ENCODE measurements around the gene FBXO21. TPM values are rescaled to one million over a fixed set of nuclear protein-coding genes. Genes with fewer than 3 reads are reported as not detected.

FBXO21 gene
- polyA plus RNA-seq, 3 donors = 7.7 to 19.1 (median 17.2) TPM

GRCh38 chr12:117098361-117099217 lies 91.7 kb downstream of the FBXO21 start:
- Mint-ChIP-seq H3K27ac (peak overlapping the region in 1 of 7 donors; percentile 71), H3K4me1 (peaks cover 49% of the 10 kb centered on the region), H3K27me3 (ENCODE audit: low read depth in 3 of 3) (peaks cover 0 to 10% (median 3%) of the 10 kb centered on the region in 3 donors), H3K4me3 (peak overlapping the region; percentile 80 to 88), H3K36me3 (peaks cover 4 to 13% of the 10 kb centered on the region in 2 donors), H3K9me3 (peaks cover 0 to 5% (median 0%) of the 10 kb centered on the region in 7 donors)
- H3K4me2 ChIP-seq (replicated peaks; ENCODE audit: extremely low read depth, low read length, poor library complexity, severe bottlenecking) = peak overlapping the region; percentile 86
- peak overlapping the region; percentile 87 for H2AFZ ChIP-seq (ENCODE audit: insufficient read depth, low read depth, low read length, poor library complexity, severe bottlenecking)
- peaks cover 29 to 50% of the 10 kb centered on the region in 2 donors for H3K4me1 ChIP-seq (ENCODE audit: control insufficient read depth in 1 of 2, insufficient read depth in 2 of 2, low read length in 2 of 2)
- DNase-seq = peak in 1 of 3 donors; percentile 14
- H3K9ac ChIP-seq (ENCODE audit: insufficient read depth, low read length, poor library complexity, severe bottlenecking) = peak overlapping the region; percentile 86
- whole genome bisulfite sequencing (ENCODE audit: insufficient coverage) = 2% methylated on average over 85 of the region's 85 CpGs
- peaks cover 36% of the 10 kb centered on the region for H4K20me1 ChIP-seq (ENCODE audit: insufficient read depth, low read length)
- TF ChIP-seq CTCF (IDR thresholded peaks at IDR 0.05) = no peak
- intact Hi-C loops (cut with micrococcal nuclease) = no loop called here
- peak overlapping the region; percentile 66 to 87 (median 87) for H3K4me3 ChIP-seq (replicated peaks in 1 of 3; ENCODE audit: low read depth in 2 of 3, low read length in 3 of 3)
- no peaks in the 10 kb centered on the region for H3K27me3 ChIP-seq (ENCODE audit: control insufficient read depth in 2 of 2, insufficient read depth in 2 of 2, low read length in 2 of 2)
- H3K9me3 ChIP-seq (replicated peaks in 1 of 2; ENCODE audit: control insufficient read depth in 1 of 2, insufficient read depth in 1 of 2, low read length in 2 of 2) = no peaks in the 10 kb centered on the region
- H3K27ac ChIP-seq (ENCODE audit: low read depth in 1 of 2, low read length in 2 of 2) = peak overlapping the region in 1 of 2 donors; percentile 79
- H3K36me3 ChIP-seq (replicated peaks in 1 of 2; ENCODE audit: control insufficient read depth in 1 of 2, insufficient read depth in 2 of 2, low read length in 2 of 2) = peaks cover 0 to 6% of the 10 kb centered on the region in 2 donors
- peaks cover 55% of the 10 kb centered on the region for H3K79me2 ChIP-seq (ENCODE audit: insufficient read depth, low read length)

- no peaks in the 10 kb centered on the region for H3K9me3 ChIP-seq (replicated peaks in 1 of 2; ENCODE audit: control insufficient read depth in 1 of 2, insufficient read depth in 1 of 2, low read length in 2 of 2)
- peaks cover 61% of the 10 kb centered on the region for H3K79me2 ChIP-seq (ENCODE audit: insufficient read depth, low read length)
- intact Hi-C loops (cut with micrococcal nuclease) = no loop called here
- no peak for DNase-seq
- H3K4me3 Mint-ChIP-seq = peak overlapping the region; percentile 80 to 88
- H2AFZ ChIP-seq (ENCODE audit: insufficient read depth, low read depth, low read length, poor library complexity, severe bottlenecking) = peak overlapping the region; percentile 87
- no peak overlapping the region for H3K27ac Mint-ChIP-seq
- peak overlapping the region; percentile 66 to 87 (median 87) for H3K4me3 ChIP-seq (replicated peaks in 1 of 3; ENCODE audit: low read depth in 2 of 3, low read length in 3 of 3)
- H3K36me3 Mint-ChIP-seq = peaks cover 10 to 19% of the 10 kb centered on the region in 2 donors
- H3K27ac ChIP-seq (ENCODE audit: low read depth in 1 of 2, low read length in 2 of 2) = peak overlapping the region in 1 of 2 donors; percentile 79
- H3K27me3 Mint-ChIP-seq (ENCODE audit: low read depth in 3 of 3) = peaks cover 0 to 10% (median 3%) of the 10 kb centered on the region in 3 donors
- peak overlapping the region; percentile 86 for H3K9ac ChIP-seq (ENCODE audit: insufficient read depth, low read length, poor library complexity, severe bottlenecking)
- peaks cover 0 to 5% (median 0%) of the 10 kb centered on the region in 7 donors for H3K9me3 Mint-ChIP-seq
- 20% methylated on average over 1 of the region's 3 CpGs for WGBS (ENCODE audit: insufficient coverage)
- TF ChIP-seq CTCF (IDR thresholded peaks at IDR 0.05) = no peak
- H3K36me3 ChIP-seq (replicated peaks in 1 of 2; ENCODE audit: control insufficient read depth in 1 of 2, insufficient read depth in 2 of 2, low read length in 2 of 2) = peaks cover 0 to 12% of the 10 kb centered on the region in 2 donors
- H4K20me1 ChIP-seq (ENCODE audit: insufficient read depth, low read length) = peaks cover 41% of the 10 kb centered on the region
- peaks cover 29 to 50% of the 10 kb centered on the region in 2 donors for H3K4me1 ChIP-seq (ENCODE audit: control insufficient read depth in 1 of 2, insufficient read depth in 2 of 2, low read length in 2 of 2)
- H3K4me2 ChIP-seq (replicated peaks; ENCODE audit: extremely low read depth, low read length, poor library complexity, severe bottlenecking) = peak overlapping the region; percentile 86
- H3K4me1 Mint-ChIP-seq = peaks cover 49% of the 10 kb centered on the region
- no peaks in the 10 kb centered on the region for H3K27me3 ChIP-seq (ENCODE audit: control insufficient read depth in 2 of 2, insufficient read depth in 2 of 2, low read length in 2 of 2)
Measured at GRCh38 chr12:117098024-117098360, 92.3 kb downstream of the FBXO21 start.
